Measurements from ENCODE around the gene KCNJ15.

KCNJ15 gene

DNA sequence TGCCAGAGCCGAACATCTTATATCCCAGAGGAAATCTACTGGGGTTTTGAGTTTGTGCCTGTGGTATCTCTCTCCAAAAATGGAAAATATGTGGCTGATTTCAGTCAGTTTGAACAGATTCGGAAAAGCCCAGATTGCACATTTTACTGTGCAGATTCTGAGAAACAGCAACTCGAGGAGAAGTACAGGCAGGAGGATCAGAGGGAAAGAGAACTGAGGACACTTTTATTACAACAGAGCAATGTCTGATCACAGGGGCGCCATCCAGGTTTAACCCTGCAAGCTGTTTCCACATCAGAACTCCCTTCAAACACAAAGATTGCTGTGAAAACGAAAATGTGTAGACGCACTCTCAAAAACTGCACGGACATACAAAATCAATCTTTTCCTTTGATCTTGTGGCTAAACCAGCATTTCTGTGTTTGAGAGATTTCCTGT lies 43.4 kb downstream of the KCNJ15 start:
- DNase-seq: no peak

- no peak for DNase-seq
These were observed 44.8 kb downstream of the KCNJ15 start for GRCh38 chr21:38301321-38302214.

DNA sequence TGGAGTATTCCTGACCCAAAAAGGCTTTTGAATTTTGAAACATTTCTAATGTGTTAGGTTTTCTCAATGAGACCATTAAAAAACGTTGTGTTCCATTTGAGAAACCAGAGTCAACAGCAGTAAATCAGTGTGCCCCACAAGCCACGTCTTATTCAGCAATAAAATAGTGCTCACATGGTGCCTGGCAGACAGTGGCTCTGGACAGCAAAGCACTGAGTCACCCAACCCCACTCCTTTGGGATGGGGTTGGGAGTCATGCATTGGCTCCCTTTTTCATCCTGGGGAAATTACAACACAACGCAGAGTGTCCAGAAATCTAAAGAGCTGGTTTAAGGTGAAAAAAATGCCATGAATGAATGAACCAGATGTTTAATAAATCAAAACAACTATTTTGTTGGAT lies 46.5 kb downstream of the KCNJ15 start:
- DNase-seq: no peak

GRCh38 chr21:38306433-38307141 lies 49.8 kb downstream of the KCNJ15 start:
- no peak for DNase-seq

DNA sequence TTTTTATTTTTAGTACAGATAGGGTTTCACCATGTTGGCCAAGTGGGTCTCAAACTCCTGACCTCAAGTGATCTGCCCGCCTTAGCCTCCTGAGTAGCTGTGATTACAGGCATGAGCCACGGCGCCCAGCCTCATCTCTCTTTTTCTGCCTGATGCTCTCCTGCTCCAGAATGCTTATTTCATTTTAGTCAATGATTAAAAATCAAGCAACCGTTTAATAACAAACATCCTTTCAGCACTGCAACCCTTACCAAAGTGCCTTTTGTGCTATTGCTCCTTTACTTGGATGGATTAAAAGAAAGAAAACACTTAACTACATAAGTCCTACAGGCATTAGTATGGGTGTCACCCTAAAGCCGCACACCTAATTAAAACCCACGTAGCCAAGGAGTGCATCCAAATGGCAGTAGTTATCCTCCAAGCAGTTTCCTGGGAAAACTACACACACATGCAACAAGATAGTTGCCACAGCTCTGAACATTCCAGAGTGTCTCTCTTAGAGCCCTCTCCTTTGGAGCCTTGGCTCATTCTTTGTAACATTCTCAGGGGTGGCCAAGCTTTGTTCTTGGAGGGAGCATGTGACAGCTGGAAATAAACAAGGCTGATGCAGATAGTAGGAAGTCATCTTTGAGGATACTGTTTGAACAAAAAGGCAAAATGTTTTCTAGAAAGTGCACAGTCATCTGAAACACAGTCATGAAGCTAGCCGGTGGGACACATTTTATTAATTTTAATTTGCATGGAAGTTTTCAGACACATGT lies 51.2 kb downstream of the KCNJ15 start:
- no peak for DNase-seq

GRCh38 chr21:38308532-38309119 lies 51.8 kb downstream of the KCNJ15 start:
- DNase-seq: no peak

- DNase-seq: no peak
These were observed 54.1 kb downstream of the KCNJ15 start for GRCh38 chr21:38310646-38311485.

DNA sequence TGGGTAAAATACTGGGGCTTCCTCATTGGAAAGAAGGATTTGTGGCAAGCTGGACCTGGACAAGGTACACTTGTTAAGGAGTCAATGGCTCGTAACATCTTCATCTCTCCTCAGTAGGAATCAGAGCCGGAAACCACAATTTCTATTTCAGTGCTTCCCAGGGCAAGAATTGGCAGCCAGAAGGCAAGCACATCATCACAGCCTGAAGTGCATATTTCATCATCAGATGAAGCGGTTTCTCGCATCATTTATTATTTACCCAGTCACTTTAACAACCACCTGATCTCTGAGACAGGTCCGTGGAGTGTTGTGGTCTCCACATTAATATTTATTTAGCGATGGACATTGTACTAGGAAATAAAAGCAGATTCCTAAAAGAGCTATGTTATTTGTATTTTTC lies 55.0 kb downstream of the KCNJ15 start:
- DNase-seq: no peak

- no peak for DNase-seq
These were observed 56.0 kb downstream of the KCNJ15 start for GRCh38 chr21:38312822-38313221.

DNA sequence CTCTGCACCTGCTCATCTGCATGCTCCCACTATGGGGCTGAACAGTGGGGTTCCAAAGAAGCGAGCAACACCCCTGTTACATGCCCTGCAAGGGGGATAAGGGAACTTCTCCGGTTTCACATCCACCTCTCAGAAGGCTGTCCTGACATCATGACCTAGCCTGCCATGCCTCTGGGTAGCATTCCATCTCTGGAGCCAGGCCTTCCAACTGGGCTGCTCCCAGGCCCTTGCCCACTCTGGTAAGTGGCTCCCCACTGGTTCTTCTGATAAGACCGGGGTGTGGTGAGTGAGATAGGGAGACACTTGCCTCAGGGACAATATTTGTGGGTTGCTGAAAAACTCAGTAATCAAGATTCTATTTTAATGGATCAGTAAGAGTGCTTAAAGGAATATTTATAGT lies 57.8 kb downstream of the KCNJ15 start:
- DNase-seq: no peak

DNA sequence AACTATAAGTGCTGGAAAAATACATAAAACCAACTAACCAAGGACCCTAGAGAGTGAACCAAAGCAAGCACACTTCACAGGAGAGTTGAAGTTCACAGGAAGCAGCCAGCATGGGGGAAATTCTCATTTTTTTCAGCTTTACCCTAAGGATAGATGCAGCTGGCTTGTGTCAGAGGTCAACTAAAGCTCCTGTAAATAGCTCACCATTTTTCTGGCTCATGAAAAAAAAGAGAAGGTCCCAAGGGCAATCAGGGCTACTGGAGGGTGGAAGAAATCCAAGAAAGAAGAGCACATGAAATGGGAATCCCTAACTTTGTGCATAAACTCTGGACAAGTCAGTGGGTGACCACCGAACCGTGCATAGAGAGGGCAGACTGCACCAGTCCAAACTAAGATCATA lies 58.3 kb downstream of the KCNJ15 start:
- DNase-seq: no peak

- DNase-seq: no peak
These were observed 63.0 kb downstream of the KCNJ15 start for GRCh38 chr21:38319781-38320180.

DNA sequence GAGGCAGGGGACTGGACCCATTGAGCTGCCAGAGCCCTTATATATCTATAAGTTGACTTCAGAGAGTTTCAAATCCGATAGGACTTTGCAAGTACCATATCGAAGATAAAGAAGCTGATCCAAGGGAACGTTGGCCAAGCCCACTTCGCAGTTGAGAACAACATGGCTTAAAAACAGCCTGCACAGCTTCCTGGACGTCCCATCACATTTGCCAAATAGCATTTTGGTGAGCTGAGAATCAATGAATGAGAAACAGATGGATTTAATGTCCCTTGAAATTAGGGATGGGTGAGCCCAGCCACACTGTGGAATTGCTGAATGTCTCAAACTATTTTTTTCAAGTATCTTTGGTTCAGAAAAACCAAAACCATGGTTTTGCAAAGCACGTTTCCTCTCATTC lies 64.8 kb downstream of the KCNJ15 start:
- DNase-seq: no peak

DNA sequence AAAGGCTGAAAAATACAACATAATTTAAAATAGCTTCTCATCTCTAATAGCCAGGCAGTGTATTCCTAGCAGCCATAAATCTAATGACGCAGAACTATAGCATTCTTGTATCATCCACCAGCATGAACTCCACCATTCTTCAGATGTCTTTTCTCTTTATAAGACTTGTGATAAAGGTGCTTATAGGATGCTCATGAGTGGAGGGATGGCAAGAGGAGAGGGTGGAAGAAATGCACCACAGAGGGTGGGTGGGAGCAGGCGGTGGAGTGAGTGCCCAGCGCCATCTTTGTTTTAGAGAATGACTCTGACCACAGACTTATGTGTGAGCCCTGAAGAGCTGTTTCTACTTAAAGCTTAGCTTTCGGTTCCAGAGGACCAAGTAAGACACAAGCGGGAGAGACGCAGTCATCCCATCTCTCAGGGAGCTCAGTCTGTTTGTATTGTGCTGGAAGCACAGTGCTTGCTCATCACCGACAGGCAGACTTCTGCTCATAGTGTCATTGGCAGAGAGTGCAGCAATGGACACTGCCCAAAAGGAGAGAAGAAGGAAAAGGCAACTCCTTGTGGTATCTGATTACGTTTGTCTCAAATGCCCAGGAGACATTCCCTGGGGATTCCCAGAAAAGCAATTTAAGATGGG lies 65.6 kb downstream of the KCNJ15 start:
- no peak for DNase-seq

GRCh38 chr21:38323721-38324531 lies 67.1 kb downstream of the KCNJ15 start:
- no peak for DNase-seq

GRCh38 chr21:38325216-38325615 lies 68.4 kb downstream of the KCNJ15 start:
- no peak for DNase-seq

- no peak for DNase-seq
These were observed 69.1 kb downstream of the KCNJ15 start for GRCh38 chr21:38325731-38326420.

DNA sequence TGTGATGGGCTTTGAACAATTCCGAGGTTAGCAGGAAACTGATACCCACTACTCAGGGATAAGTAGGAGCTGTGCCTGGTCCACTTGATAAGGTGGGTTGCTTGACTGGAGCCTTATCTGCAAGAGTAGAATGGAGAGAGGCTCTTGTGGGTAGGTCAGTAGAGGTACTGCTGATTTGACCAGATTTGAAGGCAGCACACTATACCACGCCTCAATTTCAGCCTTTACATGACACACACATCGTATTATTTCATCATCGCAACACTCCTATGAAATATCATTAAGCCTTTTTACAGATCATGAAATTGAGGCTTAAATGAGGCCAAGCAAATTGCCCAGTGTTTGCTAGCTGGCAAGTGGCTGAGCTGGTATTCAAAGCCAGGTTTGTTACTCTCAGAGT lies 69.6 kb downstream of the KCNJ15 start:
- DNase-seq: no peak

- no peak for DNase-seq
These were observed 70.1 kb downstream of the KCNJ15 start for GRCh38 chr21:38326899-38327298.

DNA sequence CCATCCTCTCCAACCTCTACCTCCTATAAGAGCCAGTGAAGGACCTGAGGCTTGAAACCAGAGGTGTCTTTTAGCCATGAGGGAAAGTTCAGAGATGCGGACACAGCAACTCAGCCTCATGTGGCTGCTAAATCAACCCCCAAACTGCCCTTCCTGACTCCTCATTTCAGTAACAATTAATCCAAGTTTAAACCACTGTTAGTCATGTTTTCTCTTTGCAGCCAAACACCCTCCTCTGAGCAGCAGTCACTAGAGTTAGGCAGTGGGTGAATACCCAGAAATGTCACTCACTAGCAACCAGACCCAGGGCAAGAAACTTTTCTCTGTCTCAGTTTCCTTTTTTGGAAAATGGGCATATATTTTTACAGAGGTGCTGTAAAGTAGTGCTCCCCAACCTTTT lies 71.2 kb downstream of the KCNJ15 start:
- no peak for DNase-seq

Measured in NCI-H146 (cell line).